ENCODE measurements around the gene ITGB8.

ITGB8 gene

GRCh38 chr7:20330239-20330927 lies at the start of gene ITGB8:
TSS of gene ITGB8 (plus strand) at chr7:20330900. CDS start at chr7:20331807, 907 bp downstream.
- peak within 1 kb of the TSS; percentile 90 for H3K4me3 ChIP-seq (ENCODE audit: low read length)
- no peak for TF ChIP-seq CTCF (IDR thresholded peaks at IDR 0.05; ENCODE audit: insufficient read depth, low read depth, low read length, missing control alignments)
- peak; percentile 98 for DNase-seq (ENCODE audit: low read depth)

GRCh38 chr7:20282959-20283358 lies 47.7 kb upstream of the ITGB8 start:
- peak; percentile 13 for DNase-seq (ENCODE audit: low read depth)
- no peak overlapping the region for H3K4me3 ChIP-seq (ENCODE audit: low read length)
- TF ChIP-seq CTCF (IDR thresholded peaks at IDR 0.05; ENCODE audit: insufficient read depth, low read depth, low read length, missing control alignments): no peak

- no peak for DNase-seq (ENCODE audit: low read depth)
- TF ChIP-seq CTCF (IDR thresholded peaks at IDR 0.05; ENCODE audit: insufficient read depth, low read depth, low read length, missing control alignments): no peak
- H3K4me3 ChIP-seq (ENCODE audit: low read length): no peak overlapping the region
These were observed 47.3 kb upstream of the ITGB8 start for GRCh38 chr7:20283385-20283784.

GRCh38 chr7:20284003-20284770 lies 46.5 kb upstream of the ITGB8 start:
- TF ChIP-seq CTCF (IDR thresholded peaks at IDR 0.05; ENCODE audit: insufficient read depth, low read depth, low read length, missing control alignments): no peak
- H3K4me3 ChIP-seq (ENCODE audit: low read length): no peak overlapping the region
- no peak for DNase-seq (ENCODE audit: low read depth)

- H3K4me3 ChIP-seq (ENCODE audit: low read length): no peak overlapping the region
- DNase-seq (ENCODE audit: low read depth): peak; percentile 62
- TF ChIP-seq CTCF (IDR thresholded peaks at IDR 0.05; ENCODE audit: insufficient read depth, low read depth, low read length, missing control alignments): no peak
These were observed 45.9 kb upstream of the ITGB8 start for GRCh38 chr7:20284771-20285143.

- no peak for TF ChIP-seq CTCF (IDR thresholded peaks at IDR 0.05; ENCODE audit: insufficient read depth, low read depth, low read length, missing control alignments)
- DNase-seq (ENCODE audit: low read depth): no peak
- no peak overlapping the region for H3K4me3 ChIP-seq (ENCODE audit: low read length)
These were observed 43.4 kb upstream of the ITGB8 start for GRCh38 chr7:20287317-20287716.
